Stomach (tissue), 4 donors: ENCODE measurements around the gene MAK.

Experiments
- EP300 ChIP-seq: sonication (generic); formaldehyde crosslinking; IDR thresholded peaks from one replicate; pipeline ENCODE4 v1.6.1; 2017; ENCODE audit warnings: antibody characterized with exemption
- POLR2AphosphoS5 ChIP-seq, 3 donors: sonication (generic); formaldehyde crosslinking; IDR thresholded peaks; one replicate each; pipeline ENCODE4 v1.6.1; 2016; ENCODE audit warnings: antibody characterized with exemption in 3 of 3
- TF ChIP-seq, protein P1 (sequence below), 7 experiments: fragments of 450-650 bp in 4 of 7; fragments of 200-600 bp in 3 of 7; sonication (generic) in 3 of 7; IDR thresholded peaks; one replicate each; pipeline ENCODE4 v1.5.1; 2016 to 2019; ENCODE audit warnings: antibody characterized with exemption in 7 of 7, control low read depth in 2 of 7, mild to moderate bottlenecking in 1 of 7

DNA sequence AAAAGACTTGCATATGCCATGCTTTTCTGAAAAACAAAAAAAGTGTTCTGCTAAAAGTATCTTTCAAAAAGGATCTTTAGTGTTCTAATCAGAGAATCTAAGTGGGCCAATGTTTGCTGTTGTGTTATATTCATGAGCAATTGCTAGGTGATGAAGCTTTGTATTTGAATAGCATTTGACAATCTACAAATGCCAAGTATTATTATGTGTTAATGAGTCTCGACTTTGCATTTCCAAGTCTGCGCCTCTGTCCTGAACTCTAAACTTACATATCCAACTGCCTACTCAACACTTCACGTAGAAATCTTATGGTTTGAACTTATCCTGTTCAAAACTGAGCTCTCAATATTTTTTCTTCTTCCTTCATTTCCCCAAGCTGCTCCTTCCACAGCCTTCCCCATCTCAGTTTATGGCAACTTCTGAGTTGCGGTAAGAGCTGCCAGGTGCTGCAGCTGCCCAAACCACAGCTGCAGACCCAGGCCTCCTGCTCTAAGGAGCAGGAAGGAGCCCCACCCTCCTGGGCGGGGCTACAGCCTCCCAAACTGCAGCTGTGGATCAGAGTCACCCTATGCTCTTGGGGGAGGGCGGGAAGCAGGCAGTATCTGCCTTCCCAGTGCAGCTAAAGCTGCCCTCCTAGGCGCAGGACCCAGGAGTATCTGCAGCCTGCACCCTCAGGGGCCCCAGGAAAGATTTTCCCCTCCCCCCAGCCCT is 16.7 kb upstream of the MAK start:
- TF ChIP-seq POLR2AphosphoS5 (IDR thresholded peaks at IDR 0.05) (no peak), EP300 (no peak)
- TF ChIP-seq, protein P1, sequence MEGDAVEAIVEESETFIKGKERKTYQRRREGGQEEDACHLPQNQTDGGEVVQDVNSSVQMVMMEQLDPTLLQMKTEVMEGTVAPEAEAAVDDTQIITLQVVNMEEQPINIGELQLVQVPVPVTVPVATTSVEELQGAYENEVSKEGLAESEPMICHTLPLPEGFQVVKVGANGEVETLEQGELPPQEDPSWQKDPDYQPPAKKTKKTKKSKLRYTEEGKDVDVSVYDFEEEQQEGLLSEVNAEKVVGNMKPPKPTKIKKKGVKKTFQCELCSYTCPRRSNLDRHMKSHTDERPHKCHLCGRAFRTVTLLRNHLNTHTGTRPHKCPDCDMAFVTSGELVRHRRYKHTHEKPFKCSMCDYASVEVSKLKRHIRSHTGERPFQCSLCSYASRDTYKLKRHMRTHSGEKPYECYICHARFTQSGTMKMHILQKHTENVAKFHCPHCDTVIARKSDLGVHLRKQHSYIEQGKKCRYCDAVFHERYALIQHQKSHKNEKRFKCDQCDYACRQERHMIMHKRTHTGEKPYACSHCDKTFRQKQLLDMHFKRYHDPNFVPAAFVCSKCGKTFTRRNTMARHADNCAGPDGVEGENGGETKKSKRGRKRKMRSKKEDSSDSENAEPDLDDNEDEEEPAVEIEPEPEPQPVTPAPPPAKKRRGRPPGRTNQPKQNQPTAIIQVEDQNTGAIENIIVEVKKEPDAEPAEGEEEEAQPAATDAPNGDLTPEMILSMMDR (IDR thresholded peaks at IDR 0.05), result no peak
